ENCODE results near the gene NGFR. TPM values are rescaled to one million over a fixed set of nuclear protein-coding genes. Genes with fewer than 3 reads are reported as not detected.

Gene NGFR
- polyA plus RNA-seq, 3 donors = 2.0 to 55.6 (median 36.7) TPM

DNA sequence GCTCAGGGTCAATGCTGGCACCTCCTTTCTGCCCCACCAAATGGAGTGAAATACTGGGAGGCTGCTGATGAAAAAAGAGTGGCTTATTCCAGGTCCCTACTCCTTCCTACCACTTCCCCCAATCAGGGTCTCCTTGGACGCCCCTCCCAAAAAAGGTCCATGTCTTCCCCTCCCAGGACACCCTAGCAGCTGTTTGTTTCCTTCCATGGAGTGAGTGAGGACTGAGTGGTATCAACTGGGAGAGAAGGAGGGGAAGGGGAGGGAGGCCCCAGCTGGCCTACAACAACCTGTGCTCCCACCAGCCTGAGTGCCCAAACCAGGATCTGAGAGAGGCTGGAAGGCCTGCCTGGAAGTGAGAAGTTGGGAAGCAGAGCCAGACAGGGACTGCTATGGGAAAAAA is 28.7 kb upstream of the NGFR start:
- H3K27ac ChIP-seq (ENCODE audit: low read depth, low read length) = no peak overlapping the region

DNA sequence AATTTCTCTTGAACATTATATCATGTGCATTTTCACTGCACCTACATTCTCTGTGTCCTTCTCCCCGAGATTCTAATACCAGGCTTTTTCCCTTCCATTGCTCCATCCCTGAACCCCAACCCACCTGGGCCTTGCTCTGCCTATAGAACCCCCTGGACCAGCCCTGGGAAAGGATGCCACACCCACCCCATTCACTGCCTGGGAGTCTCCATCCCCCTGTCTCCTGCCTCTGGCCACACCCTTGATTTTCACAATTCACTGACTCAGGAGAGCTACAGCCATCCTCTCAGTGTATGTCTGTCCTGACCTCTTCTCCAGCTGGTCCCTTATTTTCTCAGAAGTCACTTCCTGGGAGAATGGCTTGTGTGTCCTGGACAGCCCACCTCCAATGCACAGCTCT is 27.9 kb upstream of the NGFR start:
- WGBS, 3 donors = 67 to 95% (median 94%) methylated on average over 1 of the region's 1 CpG
- no peak overlapping the region for H3K27ac ChIP-seq (ENCODE audit: low read depth, low read length)

More for the DNA sequence above, 28.7 kb upstream of the NGFR start:
- WGBS, 3 donors = 48 to 88% (median 68%) methylated on average over 1 of the region's 1 CpG

DNA sequence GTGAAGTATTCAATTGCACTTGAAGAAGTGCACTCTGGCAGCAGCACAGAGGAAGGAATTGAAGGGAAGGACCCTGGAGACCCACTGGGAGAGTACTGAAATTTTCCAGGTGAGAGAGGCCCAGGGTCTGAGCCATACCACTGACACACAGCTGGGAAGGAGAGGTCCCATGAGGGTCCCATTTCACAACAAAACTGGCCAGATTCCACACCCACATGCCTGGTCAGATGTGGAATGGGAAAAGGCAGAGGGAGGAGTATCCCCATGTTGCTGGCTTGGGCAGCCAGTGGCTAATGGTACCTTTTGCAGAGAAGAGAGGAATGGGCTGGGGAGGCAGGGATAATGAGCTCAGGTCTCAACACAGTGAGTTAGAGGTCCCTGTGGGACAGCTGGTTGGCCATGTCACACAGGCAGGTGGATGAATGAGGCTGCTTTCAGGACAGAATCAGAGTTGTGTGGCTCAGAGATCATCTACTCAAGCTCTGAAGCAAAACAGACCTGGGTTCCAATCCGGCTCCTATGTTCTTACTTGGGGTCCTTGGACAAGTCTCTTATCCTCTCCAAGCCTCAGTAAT is 26.2 kb upstream of the NGFR start:
- H3K27ac ChIP-seq (ENCODE audit: low read depth, low read length) = no peak overlapping the region
- 78 to 89% (median 88%) methylated on average over 1 of the region's 1 CpG for WGBS, 3 donors

DNA sequence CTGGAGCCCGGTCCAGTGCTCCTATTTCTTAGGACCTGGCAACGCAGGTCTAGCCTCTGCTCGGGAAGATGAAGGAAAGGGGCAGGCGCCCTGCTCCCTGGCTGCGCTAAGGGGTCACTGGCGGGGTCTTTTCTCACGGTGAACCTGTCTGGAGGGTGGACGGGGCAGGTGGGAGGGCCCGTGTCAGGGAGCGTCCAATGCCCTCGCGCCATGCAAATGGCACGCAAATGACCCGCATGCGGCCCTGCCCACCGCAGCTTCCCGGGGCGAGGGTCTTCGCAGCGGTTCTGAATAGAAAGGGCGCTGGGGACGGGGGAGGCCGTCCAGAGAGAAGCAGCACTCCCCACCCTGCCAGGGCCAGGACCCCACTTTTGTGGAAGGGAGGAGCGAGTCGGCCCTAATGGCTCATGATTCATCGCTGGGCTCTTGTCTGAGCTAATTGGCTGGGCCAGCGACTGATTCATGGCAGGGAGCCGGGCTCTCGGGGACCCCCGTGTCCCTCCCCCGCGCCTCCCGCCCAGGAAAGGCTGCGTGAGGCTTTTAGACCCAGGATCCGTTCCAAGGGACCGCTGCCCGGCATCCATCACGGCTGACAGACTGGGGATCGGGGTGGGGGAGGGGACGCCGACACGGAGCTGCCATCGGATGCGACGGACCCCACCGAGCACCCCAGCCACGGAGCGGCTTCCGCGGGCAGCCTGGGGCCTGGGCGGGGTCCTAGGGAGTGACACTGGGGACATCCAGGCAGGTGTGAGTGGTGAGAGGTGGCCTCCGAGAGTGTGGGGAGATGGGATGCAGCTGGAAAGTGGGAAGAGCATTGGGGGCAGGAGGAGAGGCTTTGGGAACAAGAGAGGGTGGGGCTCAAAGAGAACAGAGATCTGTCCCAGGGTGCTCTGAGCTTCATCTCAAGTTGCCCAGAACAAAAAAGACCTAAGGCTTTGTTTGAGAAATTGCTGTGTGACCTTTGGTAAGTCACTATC is 25.0 kb upstream of the NGFR start:
- no peak overlapping the region for H3K27ac ChIP-seq (ENCODE audit: low read depth, low read length)
- 5 to 14% (median 11%) methylated on average over 52 of the region's 52 CpGs for WGBS, 3 donors

DNA sequence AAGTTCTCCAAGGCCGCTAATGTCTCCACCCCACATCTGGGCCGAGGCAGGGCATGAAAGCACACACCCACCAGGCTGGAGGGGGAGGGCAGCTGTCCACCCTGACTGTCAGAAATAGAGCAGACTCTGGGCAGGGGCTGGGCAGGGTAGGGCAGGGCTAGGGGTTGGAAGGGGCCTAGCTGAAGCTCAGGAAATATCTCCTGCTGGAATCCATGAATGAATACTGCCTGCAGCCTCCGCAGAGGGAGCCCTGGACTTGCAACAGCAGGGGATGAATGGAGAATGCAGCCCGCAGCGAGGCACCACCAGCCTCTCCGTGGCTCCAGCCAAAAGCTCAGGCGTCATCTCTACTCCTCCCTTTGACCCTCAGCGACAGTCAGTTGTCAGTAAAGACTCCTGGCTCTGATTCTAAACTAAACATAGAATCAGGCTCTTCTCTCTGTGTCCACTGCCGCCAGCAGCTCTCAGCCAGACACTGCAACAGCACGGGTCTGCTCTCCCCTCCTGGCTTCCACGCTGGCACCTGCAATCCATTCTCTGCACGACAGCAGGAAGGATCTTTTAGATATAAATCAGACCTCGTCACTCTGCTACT is 23.9 kb upstream of the NGFR start:
- H3K27ac ChIP-seq (ENCODE audit: low read depth, low read length) = no peak overlapping the region
- 15 to 21% (median 18%) methylated on average over 13 of the region's 13 CpGs for WGBS, 3 donors

DNA sequence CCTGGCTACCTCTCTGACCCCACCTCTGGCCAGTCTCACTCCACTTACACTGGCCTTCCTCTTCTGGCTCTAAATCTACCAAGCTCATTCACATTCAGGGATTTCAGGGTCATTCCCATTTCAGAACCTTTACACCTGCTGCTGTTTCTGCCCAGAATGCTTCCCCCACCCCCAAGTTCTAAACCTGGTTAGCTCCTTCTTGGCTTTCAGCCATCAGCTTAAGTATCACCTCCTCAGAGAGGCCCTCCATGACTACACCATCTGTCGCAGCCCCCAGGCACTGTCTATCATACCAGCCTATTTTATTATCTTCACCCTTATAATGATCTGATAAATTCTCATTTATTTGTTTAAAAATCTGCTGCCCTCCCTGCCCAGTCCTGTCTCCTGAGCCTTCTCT is 23.3 kb upstream of the NGFR start:
- 79 to 96% (median 89%) methylated on average over 1 of the region's 1 CpG for WGBS, 3 donors
- no peak overlapping the region for H3K27ac ChIP-seq (ENCODE audit: low read depth, low read length)

DNA sequence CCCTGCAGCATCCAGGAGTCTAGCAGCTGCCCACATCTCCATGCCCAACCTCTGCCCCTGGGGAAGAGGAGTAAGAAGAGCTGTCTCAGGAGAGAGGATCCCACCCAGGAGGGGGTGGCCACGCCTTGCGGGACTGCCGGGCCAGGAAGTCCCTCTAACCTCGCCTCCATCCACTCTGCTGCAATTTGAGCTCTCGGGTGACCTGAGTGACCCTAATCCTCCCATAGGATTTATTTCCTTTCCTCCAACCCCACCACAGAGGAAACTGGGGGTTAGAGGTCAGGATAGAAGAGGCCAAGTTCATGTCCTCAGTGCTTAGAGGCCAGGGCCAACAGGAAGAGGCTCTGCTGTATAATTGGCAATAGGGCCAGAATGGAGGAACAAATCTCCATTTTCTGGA is 22.6 kb upstream of the NGFR start:
- no peak overlapping the region for H3K27ac ChIP-seq (ENCODE audit: low read depth, low read length)
- 45 to 59% (median 51%) methylated on average over 5 of the region's 5 CpGs for WGBS, 3 donors

DNA sequence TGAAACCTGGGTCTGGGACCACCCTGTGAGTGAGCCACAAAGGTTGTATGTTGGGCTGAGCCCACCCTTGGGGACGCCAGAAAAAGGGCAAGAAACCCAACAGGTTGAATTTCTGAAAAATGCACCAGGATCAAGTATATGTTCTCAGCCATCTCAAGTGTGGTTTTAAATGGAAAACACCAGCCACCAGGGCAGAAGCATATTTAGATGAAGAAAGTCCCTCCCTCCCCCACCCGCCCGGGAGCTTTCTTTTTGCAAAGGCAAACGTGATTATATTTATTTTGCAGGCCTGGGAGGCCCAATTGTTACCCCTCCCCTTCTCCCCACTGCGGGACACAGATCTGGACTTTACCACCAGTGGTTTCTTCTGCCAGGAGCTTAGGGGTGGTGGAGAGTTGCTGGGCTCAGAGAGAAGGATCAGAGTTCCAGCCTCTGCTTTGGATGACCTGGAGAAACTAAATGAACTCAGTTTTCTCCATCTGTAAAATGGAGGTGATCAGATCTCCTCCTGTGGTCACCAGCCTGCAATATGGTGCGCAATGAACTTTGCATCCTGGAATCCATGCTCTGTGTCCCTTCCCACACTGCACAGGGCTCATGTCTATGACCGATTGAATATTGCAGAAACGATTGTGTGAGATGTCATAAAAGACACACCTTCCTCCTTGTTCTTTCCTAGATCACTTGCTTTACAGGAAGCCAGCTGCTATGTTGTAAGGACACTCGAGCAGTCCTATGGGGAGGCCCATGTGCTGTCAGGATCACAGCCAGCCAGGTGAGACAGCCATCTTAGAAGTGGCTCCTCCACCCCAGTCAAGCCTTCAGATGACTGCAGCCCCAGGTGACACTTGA is 21.0 kb upstream of the NGFR start:
- no peak overlapping the region for H3K27ac ChIP-seq (ENCODE audit: low read depth, low read length)
- 64 to 77% (median 71%) methylated on average over 9 of the region's 9 CpGs for WGBS, 3 donors

DNA sequence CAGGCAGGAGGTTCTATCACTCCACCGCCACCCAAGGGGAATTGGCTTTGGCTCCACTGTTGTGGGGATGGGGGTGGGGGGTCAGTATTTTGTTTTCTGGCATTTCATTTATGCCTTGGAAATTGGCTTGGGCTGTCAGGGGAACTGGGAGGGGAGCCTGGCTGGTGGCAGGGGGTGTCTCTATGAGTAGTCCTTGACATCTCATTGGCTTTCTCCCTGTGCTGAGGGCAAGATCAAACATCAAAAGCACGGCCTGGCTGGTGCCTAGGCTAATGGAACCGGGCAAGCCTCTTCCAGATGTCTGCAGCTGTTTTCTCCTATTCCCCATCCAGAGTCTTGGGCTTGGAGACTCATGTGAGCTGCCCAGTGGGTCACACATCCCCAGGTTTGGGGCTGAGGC is 17.4 kb upstream of the NGFR start:
- 44 to 65% (median 55%) methylated on average over 3 of the region's 3 CpGs for WGBS, 3 donors

DNA sequence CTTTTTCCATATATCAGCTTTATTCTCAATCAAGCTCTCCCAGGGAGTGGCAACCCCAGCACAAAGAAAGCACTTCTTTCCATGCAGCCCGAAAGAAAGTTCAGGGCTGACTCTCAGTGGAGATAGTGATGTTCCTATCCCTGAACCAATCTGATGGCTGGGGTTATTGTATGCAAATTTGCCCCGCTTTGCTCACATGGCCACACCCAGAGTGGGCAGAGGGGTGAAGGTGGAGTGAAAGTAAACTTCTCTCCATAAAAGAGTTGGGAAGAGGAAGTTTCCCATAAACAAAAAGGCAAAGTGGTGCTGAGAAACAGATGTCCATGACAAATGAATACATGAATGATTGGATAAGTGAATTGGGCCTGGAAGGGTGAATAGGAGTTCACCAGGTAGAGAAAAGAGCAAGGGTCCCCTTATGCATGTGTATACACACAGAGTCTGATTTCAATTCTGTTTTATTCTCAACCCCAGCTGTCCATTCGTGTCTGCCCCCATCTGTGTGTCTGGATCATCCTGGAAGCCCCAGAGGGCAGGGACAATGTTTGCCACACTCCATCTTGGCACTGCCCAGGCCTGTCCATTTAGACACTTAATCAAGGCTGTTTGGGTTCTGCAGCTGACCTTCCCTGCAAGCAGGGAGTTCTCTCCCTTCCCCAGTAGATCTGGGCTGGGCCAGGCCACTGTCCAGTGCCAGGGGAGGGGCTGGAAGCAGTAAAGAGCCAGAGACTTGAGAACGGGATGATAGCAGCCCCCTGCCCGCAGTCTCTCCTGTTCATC is 14.1 kb upstream of the NGFR start:
- WGBS, 3 donors = 55 to 78% (median 77%) methylated on average over 5 of the region's 5 CpGs
- H3K27ac ChIP-seq (ENCODE audit: low read depth, low read length) = no peak overlapping the region

More for the DNA sequence above, 17.4 kb upstream of the NGFR start:
- no peak overlapping the region for H3K27ac ChIP-seq (ENCODE audit: low read depth, low read length)

DNA sequence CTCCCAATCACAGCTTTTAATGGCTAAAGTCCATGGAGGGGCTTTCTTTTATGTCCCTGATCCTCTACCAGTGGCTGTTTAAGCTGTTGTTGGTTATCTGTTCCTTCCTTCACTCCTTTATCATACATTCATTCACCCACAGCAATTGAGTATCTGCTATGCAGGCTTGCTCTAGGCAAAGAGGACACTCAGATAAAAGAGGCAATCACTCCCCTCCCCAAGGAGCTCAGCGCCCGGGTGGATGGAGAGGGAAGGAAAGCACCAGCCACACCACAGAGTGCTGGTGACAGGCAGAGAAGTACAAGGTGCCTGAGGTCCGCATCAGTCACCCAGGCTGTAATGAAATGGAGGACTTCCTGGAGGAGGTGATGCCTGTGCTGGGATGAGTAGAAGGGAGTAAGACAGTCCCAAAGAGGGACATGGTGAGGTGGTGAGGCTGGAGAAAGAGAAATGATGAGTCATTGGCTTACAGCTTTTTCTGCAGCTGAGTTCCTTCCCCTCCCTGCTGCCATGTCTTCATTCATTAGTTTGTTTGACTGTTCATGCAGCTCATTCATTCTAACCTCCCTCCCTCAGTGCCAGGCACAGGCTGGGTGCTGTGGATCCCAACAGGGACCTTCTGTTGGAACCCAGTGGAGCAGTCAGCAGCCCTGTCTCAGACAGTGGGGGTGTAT is 12.8 kb upstream of the NGFR start:
- no peak overlapping the region for H3K27ac ChIP-seq (ENCODE audit: low read depth, low read length)
- 63 to 76% (median 69%) methylated on average over 3 of the region's 3 CpGs for WGBS, 3 donors

DNA sequence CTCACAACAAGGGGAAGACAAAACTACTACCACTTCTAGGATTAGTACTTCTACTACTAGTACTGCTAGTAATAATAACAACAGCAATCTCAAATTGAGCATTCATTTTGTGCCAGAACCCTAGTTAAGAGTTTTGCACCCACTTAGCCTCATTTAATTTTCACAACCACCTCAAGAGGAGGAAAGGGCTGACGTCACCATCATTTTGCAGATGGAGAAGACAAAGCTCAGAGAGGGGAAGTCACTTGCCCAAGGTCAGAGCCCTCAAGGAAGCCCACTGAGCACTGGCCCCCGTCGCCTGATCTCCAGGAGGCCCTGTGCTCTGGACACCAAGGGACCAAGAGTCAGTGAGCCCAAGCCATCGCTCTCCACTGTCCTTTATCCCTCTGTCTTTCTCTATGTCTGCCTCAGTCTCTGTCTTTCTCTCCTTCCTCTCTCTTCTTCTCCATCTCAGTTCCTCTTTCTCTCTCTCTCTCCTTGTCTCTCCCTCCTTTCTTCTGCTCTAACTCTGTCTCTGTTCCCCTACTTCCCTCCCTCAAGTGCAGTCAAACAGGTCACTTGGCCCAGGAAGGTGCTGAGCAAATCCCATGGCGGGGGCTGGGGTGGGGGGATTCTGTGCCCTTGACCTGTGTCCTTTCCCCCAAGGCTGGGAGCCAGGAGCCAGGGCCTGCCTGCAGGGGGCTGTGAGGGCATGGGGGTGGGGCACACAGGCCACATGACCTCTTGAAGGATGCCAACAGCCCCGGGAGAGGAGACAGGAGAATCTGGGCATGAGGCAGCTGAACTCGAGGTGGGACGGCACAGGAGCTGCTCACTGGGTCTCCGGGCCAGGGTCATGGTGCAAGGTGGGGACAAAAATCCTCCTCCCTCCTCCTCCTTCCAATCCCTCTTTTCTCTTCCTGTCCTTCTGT is 11.2 kb upstream of the NGFR start:
- H3K27ac ChIP-seq (ENCODE audit: low read depth, low read length) = no peak overlapping the region
- 52 to 69% (median 60%) methylated on average over 8 to 9 of the region's 9 CpGs for WGBS, 3 donors

DNA sequence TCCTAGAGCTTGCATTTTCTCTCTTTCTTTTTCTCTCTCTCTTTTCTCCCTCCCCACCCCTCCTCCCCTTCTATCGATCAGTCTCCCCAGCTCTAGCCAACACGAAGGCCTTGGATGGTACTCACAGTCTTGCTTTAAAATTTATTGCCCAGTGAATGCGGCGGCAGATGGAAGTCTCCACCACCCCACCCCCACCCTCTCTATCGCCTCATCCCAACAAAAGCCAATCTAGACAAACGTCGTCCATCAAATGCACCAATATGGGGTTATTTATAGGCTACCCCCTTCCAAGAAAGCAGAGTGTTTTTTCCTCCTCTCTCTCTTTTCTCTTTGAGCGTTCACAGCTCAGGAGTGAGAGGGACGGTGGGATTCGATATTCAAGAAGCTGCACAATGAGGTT is 10.5 kb upstream of the NGFR start:
- no peak overlapping the region for H3K27ac ChIP-seq (ENCODE audit: low read depth, low read length)
- 48 to 74% (median 71%) methylated on average over 10 of the region's 10 CpGs for WGBS, 3 donors

DNA sequence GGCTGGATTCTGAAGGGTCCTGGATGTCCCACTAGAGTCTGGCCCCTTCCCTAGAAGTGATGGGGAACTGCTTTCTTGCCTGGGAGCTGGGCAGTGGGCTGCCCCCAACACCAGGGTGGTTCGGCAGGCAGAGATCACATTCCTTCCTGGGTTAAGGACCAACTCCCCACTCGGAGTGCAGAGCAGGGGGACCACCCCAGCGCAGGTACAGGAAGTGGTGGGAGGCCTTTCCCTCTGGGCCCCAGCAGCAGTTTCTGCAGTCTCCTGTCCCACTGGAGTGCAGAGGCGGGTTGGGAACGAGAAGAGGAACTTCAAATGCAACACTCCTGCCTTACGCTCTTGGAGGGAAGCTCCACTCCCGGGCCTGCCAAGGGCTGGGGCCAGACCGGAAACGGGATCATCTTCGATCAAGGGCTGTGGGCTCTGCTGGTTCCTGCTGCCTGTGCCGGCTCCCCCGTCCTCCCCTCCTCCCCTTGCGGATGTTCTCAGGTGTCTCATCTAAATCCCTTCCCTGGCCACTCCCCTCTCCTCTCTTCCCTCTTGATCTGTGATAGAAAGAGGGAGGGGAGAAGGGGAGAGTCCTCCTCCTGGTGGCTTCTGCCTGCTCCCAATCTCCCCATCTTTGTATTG is 9.0 kb upstream of the NGFR start:
- WGBS, 3 donors = 8 to 15% (median 9%) methylated on average over 13 of the region's 13 CpGs
- H3K27ac ChIP-seq (ENCODE audit: low read depth, low read length) = no peak overlapping the region

DNA sequence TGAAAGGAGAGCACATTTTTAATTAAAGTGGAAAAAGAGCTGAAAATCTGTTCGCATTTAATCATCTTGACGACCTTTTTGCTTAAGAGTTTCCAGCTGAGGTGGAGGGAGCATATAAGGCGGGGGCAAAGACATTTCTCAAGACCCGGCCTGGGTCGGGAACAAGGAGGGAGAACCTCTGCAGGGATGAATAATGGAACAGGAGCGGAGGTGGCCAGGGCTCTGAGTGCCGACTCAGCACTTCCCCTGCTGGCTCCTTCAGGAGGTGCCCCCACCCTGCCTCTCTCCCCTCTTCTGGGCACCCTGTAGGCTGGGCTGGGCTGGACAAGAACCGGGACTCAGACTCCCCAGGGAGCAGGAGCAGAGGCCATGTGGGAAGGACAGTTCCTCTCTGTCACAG is 7.9 kb upstream of the NGFR start:
- H3K27ac ChIP-seq (ENCODE audit: low read depth, low read length) = no peak overlapping the region
- WGBS, 3 donors = 67 to 73% (median 70%) methylated on average over 8 of the region's 8 CpGs

DNA sequence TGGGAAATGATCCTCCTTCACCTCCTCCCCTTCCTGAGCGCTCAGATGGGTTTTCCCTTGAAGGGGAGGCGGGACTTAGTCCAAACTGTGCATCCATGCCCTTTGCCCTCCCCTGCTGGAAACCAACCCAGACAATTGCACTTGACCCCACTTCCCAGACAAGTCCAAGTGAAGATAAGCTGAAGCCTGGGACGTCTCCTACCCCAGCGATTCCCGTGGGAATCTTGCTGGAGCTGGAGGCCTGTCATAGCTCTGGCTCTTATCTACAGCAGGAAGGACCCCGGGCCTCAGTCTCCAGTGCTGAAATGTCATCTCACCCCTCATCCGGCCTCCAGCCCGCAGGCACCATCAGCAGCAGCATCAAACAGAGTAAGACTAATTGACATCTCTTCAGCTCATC is 6.5 kb upstream of the NGFR start:
- H3K27ac ChIP-seq (ENCODE audit: low read depth, low read length) = no peak overlapping the region
- 50 to 65% (median 60%) methylated on average over 8 of the region's 8 CpGs for WGBS, 3 donors

All from adipose tissue (tissue), 3 donors.